Amniotic stem cell (primary cell): ENCODE results near the gene FIBP.
A peak's percentile ranks its signal among the peaks of the same experiment; 100 is the strongest.

Experiments used
- DNase-seq: peaks from one replicate; lab custom pipeline; 2025; lab: John Stamatoyannopoulos, UW

Gene FIBP

DNA sequence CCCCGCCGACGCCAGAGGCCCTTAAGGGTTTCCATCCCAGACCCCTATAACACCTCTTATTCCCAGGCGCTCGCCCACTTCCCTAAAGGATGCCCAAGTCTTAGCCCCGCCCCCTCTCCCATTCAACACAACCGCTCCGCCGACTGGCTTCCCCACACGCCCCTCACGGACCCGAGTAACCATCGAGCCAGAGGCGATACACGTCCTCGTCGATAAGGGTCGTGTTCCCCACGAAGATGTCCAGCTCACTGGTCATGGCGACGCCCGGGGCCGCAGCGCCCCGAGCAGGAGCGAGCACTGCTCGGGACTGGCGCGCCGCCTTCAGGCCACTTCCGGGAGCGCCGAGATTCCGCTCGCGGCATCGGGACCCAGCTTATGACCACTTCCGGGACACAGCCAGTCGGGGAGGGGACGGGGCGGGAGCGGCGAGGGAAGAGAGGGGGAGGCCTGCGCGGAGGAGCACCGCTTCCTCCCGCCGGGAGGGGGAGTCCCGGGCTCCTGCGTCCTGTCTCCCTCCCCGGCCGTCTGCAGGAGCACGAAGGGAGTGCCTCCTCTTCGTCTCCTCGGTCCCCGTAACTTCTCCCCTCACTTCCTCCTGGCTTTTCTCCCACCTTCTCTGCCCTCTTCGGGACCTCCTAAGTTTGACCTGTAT, at the start of gene FIBP:
TSS of gene FIBP (minus strand) at position 309 of the 652 bp plus-strand sequence. CDS start at position 256, 53 bp downstream.
- DNase-seq = peak; percentile 93

DNA sequence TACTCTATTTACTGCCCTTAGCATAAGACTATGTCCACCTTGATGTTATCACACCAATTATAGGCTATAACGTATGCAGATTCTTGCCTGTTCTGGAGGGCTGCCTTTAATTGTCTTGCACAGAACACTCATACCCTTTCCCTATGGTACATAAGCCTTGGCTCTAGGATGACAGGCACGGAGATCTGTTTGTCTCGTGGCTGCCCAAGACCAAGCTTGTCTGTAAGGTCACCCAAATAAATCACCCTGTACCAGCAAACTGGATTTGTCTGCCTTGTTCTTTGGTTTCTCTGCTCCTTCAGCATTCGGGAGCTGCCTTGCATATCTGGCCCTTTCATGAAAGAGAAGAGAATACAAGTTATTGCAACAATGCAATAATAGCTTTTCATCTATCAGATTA, 49.5 kb upstream of the FIBP start:
- no peak for DNase-seq

GRCh38 chr11:65934014-65934413, 45.7 kb upstream of the FIBP start:
- DNase-seq = no peak

- DNase-seq = no peak
Measured at GRCh38 chr11:65932558-65932919, 44.3 kb upstream of the FIBP start.

DNA sequence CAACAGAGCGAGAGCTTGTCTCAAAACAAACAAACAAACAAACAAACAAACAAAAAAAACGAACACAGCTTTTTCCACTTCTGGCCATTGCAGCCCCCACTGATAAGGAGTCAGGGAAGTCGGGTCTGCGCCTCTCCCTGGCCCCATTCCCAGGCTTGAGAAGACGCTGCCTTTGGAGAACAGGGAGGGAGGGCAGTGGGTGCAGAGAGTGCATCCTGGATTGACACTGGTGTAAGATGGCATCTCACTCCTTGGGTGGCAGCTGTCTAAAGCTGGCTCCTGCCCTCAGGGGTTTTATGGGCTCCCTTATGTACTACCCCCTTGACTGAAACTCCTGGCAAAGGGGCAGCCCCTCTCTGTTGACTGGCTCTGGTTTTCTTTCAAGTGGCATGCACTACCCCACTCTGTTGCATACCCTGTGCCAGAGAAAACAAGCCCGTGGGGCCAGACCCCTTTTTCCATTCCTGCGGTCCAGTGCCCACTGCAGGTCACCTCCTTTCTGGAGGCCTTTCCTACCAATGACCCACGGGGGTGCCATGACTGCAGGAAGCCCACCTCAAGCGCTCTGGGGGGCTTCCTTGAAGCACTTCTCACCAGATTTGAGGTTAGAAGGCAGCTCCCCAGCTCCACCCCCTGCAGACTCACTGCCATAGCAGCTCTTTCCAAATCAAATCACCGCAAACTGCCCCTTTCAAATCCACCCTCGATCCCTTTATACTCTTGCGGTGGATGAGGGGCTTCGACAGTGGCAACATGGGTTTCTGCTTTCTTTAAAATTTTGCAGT, 43.7 kb upstream of the FIBP start:
- no peak for DNase-seq

GRCh38 chr11:65928667-65929066, 40.4 kb upstream of the FIBP start:
- DNase-seq = no peak

DNA sequence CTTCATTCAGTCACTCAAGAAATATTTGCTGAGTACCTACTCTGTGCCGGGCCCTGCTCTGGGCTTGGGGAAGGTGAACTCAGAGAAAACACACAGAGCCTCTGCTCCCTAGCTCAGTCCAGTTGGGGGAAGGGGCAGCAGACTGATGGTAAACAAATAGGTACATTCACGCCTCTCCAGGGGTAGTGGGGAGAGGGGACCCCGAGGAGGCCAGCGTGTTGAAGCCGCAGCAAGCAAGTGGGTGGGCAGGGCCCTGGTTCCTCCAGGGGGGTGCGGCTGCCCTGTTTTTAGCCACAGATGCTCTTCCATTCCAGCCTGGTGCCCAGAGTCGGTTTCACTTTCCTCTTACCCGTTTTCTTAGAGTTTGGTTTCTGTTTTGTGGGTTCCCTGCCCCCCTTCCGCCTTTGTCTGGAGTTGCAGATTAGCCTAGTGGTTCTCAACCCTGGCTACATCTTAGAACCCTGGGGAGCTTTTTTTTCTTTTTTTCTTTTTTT, 39.7 kb upstream of the FIBP start:
- no peak for DNase-seq

GRCh38 chr11:65925397-65925796, 37.1 kb upstream of the FIBP start:
- no peak for DNase-seq

DNA sequence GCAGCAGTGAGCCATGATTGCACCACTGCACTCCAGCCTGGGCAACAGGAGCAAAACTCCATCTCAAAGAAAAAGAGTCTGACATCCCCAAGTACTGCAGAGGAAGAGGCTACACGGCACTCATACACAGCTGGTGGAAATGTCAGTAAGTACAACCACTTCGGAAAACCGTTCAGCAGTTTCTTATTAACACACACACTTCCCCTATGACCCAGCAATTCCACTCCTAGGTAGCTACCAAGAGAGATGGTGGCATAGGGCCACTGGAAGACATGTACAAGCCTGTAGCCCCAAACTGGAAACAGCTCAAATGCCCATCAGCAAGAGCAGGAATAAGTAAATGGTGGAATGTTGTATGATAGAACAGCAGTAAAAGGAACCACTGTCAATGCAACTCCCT, 34.3 kb upstream of the FIBP start:
- no peak for DNase-seq

DNA sequence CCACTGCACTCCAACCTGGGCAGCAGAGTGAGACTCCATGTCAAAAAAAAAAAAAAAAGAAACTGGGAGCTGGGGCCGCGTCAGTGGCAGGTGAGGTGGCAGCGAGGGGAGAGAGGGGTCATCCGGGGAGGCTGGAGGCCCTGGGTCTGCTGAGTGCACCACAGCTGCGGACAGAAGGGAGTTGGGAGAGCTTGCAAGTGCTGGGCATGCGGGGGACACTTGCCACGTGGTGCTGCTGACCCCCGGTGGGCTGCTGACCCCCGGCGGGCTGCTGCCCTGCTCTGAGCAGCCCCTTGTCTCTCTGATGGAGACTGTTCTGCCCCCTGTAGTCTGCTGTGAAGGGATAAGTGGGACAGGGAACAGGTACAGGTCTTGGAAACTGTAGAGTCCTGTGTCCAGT, 33.6 kb upstream of the FIBP start:
- DNase-seq = no peak

DNA sequence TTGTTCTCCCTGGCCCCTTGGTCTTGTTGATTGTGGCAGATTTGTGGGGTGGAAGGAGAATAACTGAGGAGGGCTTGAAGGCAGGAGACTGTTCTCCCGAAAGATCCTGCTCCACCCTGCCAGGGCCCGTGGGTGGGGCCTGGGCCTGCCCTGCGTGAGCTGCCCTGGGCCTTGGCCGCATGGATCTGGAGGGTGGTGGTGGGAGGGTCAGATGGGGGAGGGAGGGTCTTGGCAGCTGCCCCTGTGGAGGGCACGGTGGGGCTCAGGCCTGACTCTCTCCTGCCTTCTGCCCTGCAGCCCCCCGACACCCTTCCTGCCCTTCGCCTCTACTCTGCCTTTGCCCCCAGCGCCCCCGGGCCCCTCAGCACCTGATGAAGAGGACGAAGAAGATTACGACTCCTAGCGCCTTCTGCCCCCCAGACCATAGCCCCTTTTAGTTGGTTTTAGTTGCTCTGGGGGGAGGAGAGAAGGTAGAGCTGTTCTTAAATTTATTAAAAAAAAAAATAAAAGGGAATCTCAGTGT, 32.8 kb upstream of the FIBP start:
- no peak for DNase-seq

GRCh38 chr11:65920372-65920802, 32.1 kb upstream of the FIBP start:
- no peak for DNase-seq

DNA sequence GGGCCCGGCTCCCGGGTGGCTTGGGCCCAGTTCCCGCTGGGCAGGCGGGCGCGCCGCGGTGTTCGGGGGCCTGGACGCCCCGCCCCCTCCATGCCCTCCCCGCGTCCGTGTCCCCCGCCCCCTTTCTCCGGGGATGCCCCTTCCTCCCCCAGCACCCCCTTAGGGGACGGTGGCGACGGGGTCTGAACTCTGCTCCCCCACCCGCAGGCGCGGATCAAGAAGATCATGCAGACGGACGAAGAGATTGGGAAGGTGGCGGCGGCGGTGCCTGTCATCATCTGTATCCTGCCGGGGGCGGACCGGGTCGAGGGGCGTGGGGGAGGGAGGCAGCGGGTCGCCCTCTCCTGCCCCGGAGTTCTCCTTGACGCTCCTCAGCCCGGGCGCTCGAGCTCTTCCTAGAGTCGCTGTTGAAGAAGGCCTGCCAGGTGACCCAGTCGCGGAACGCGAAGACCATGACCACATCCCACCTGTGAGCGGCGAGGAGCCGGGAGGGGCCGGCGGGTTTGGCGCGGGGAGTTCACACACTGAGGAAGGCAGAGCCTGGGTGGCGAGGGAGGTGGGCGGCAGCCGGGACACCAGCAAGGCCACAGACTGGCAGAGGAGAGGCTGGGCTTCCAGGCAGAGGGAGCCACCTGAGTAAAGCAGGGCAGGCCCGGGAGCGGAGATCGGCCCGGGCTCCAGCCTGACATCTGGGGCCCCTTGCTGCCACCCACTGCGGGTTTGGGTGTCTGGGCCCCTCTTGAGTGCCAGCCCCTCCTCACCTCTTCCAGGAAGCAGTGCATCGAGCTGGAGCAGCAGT, 31.5 kb upstream of the FIBP start:
- DNase-seq = no peak

GRCh38 chr11:65919141-65919572, 30.9 kb upstream of the FIBP start, which contains the start of gene DRAP1:
Gene DRAP1 (plus strand): TSS chr11:65919426. CDS start chr11:65919502, 76 bp downstream.
- peak; percentile 98 for DNase-seq

GRCh38 chr11:65918211-65919140, 30.2 kb upstream of the FIBP start, which contains the start of gene C11orf68:
Gene C11orf68 (minus strand): TSS chr11:65919062. CDS start chr11:65919031, 31 bp downstream.
- no peak for DNase-seq

- DNase-seq = no peak
Measured at GRCh38 chr11:65917434-65918210, 29.4 kb upstream of the FIBP start.

DNA sequence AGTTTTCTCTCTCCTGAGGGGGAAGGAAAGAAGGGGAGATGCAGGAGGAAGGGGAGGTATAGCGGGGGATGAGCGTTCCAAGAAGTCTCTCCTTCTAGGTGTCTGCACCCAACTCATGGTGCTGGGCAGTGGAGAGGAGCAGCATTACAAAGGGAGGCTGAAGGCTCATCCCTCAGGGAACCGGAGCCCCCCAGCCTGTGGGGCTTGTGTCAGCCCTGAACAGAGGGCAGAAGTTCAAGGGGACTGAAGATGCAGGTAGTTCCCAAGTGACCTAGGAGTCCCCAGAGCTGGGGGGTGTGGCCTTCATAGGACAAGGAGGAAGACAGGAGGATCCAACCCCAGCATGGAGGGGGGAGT, 28.8 kb upstream of the FIBP start:
- no peak for DNase-seq

- DNase-seq = no peak
Measured at GRCh38 chr11:65916391-65916790, 28.1 kb upstream of the FIBP start.

DNA sequence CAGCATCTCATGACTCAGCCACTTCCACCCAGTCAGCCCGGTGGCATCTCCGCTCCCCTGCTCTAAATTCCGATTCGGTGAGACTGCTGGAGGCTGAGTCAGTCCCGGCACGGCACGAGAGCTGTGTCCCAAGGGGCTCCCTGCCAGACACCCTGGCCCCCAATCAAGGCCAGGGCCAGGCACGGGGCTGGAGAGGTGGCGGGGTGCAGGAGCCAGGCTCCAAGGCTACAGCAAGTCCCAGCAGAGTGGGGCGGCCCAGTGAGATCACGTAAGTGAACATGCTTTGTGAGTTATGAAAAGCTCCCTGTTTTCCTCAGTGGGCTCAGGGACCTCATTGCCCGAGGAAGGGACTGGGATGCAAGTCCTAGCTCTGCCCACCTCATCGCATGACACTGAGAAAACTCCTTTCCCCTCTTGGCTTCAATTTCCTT, 27.6 kb upstream of the FIBP start:
- DNase-seq = peak; percentile 92
